Stimulated activated CD8-positive, alpha-beta memory T cell treated with anti-CD3 and anti-CD28 coated beads, Interleukin-4, amount 100 ng/mL, for 4 hours (primary cell): ENCODE results near the gene MBTPS2.

Source experiments
- DNase-seq, 2 donors: peaks; one replicate each; pipeline ENCODE4 v3.0.0-alpha.2; 2020; ENCODE audit warnings: low read depth in 2 of 2, low spot score in 1 of 2

MBTPS2 gene

GRCh38 chrX:21934414-21934813 lies 95.0 kb downstream of the MBTPS2 start:
- no peak for DNase-seq
